CMK (cell line): ENCODE results near the gene GATAD2A.
A peak's percentile ranks its signal among the peaks of the same experiment; 100 is the strongest.
"Not testable (repeated sequence)": the region's sequence is repeated elsewhere in the genome, so short reads cannot be mapped to it uniquely, and the experiment has no call there.

ENCODE experiments used
- DNase-seq: peaks from one replicate; pipeline ENCODE4 v3.0.0-alpha.2; 2010; ENCODE audit warnings: low read depth

Gene GATAD2A

GRCh38 chr19:19447536-19448237 lies 42.2 kb downstream of the GATAD2A start:
- DNase-seq = no peak

- no peak for DNase-seq
These were observed 42.7 kb downstream of the GATAD2A start for GRCh38 chr19:19448238-19448544.

- no peak for DNase-seq
These were observed 46.2 kb downstream of the GATAD2A start for GRCh38 chr19:19451429-19452242.

GRCh38 chr19:19452243-19453124 lies 47.0 kb downstream of the GATAD2A start:
- DNase-seq = no peak

- DNase-seq = no peak
These were observed 47.6 kb downstream of the GATAD2A start for GRCh38 chr19:19453125-19453454.

GRCh38 chr19:19455166-19455919 lies 49.9 kb downstream of the GATAD2A start:
- DNase-seq = not testable (repeated sequence)

- DNase-seq = no peak
These were observed 52.2 kb downstream of the GATAD2A start for GRCh38 chr19:19457671-19458070.

GRCh38 chr19:19458110-19458816 lies 52.8 kb downstream of the GATAD2A start:
- no peak for DNase-seq

GRCh38 chr19:19459073-19459472 lies 53.6 kb downstream of the GATAD2A start:
- no peak for DNase-seq

GRCh38 chr19:19459707-19460251 lies 54.3 kb downstream of the GATAD2A start:
- DNase-seq = peak; percentile 63

- no peak for DNase-seq
These were observed 54.8 kb downstream of the GATAD2A start for GRCh38 chr19:19460258-19460731.

- no peak for DNase-seq
These were observed 55.3 kb downstream of the GATAD2A start for GRCh38 chr19:19460761-19461265.

- no peak for DNase-seq
These were observed 55.8 kb downstream of the GATAD2A start for GRCh38 chr19:19461306-19461670.

- peak; percentile 63 for DNase-seq
These were observed 56.5 kb downstream of the GATAD2A start for GRCh38 chr19:19461671-19462622.

GRCh38 chr19:19463348-19464117 lies 58.1 kb downstream of the GATAD2A start:
- DNase-seq = no peak

- DNase-seq = no peak
These were observed 59.0 kb downstream of the GATAD2A start for GRCh38 chr19:19464339-19465098.

GRCh38 chr19:19465436-19466070 lies 60.1 kb downstream of the GATAD2A start:
- no peak for DNase-seq

- DNase-seq = no peak
These were observed 60.7 kb downstream of the GATAD2A start for GRCh38 chr19:19466201-19466600.
